ENCODE measurements around the gene JMJD8. TPM values are rescaled to one million over a fixed set of nuclear protein-coding genes. Genes with fewer than 3 reads are reported as not detected.

The JMJD8 gene
- total and polyA plus RNA-seq, 2 experiments from 2014 or later, result 48.5 to 82.5 TPM

DNA sequence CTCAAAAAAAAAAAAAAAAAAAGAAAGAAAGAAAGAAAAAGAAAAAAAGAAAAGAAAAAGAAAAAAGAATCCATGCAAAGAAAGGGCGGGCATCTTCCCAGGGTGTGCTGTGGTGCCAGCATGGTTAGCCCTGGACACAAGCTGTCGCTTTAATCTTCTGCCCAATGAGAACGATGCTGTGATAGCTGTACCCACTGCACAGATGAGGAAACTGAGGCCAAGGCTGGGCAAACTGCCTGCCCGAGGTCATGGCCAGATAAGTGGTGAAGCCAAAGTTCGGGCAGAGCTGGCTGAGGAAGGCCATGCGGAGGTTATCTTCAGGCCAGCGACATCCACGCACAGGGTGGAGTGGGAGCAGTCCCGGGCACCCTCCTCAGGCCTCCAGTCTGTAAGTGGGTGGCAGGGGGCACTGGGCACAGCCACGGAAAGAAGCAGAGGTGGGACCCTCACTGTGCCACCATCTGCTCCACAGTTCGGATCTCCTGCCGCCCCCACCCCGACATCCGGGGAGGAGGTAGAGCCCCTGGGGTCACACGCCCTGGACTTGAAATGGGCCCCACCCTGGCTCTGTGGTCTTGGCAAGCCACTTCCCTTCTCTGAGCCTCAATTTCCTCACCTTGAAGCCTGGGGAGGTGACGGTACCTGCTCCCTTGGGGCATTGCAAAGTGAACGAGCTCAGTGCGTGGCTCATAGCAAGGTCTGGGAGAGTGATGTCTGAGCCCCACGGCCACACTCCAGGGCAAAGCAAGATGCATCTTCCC lies 15.0 kb upstream of the JMJD8 start (continued):
- TF ChIP-seq ZNF331 (CRISPR knock-in tag; IDR thresholded peaks at IDR 0.05; ENCODE audit: low read depth), result no peak
- no peak for TF ChIP-seq ZNF462 (CRISPR knock-in tag; IDR thresholded peaks at IDR 0.05)

DNA sequence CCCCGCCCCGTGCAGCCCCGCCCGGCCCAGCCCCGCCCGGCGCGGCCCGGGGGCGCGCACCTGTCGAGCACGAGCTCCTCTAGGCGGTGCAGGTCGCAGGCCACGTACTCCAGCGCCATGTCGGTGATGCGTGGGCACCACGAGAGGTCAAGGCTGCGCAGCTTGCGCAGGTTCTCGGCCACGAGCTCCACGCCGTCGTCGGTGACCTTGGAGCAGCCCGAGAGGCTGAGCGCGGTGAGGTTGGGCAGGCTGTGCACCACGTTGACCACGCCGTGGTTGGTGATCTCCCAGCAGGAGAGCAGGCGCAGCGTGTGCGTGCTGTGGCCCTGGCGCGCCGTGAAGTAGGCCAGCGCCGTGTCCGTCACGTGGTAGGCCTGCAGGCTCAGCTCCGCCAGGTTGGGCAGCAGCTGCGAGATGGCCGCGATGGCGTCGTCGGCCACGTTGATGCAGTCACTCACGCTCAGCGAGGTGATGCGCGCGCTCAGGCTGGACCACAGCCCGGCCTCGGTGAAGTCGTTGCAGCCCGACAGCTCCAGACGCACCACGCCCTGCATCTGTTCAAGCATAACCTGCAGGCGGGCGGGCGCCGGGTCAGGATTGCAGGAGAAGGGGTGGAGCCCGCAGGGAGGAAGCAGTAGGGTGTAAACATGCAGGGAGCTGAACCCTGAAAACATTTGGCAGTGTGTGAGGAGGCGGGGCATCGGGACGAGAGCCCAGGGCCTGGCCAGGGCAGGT lies 11.4 kb upstream of the JMJD8 start:
- Histone ChIP-seq H3K27me3 (ENCODE audit: insufficient read depth) (peaks cover 86% of the 10 kb centered on the region), H3K4me2 (peak overlapping the region; percentile 84), H3K9me2 (ENCODE audit: insufficient read depth) (no peaks in the 10 kb centered on the region), H3K79me2 (replicated peaks; ENCODE audit: insufficient read depth) (no peaks in the 10 kb centered on the region), H3K4me3 (peak overlapping the region; percentile 68), H3K4me1 (ENCODE audit: insufficient read depth) (no peaks in the 10 kb centered on the region; the same call in 1 of the 2 replicates), H3K27ac (ENCODE audit: low read depth) (no peak overlapping the region), H4K20me1 (replicated peaks; ENCODE audit: insufficient read depth) (no peaks in the 10 kb centered on the region; the same call in 1 of the 2 replicates), H2AFZ (peak overlapping the region; percentile 94), H3F3A (replicated peaks; ENCODE audit: low read depth) (0 out of 2 replicates have a peak, but pooled peaks cover 3% of the 10 kb centered on the region), H3K36me3 (ENCODE audit: insufficient read depth) (no peaks in the 10 kb centered on the region)
- TF ChIP-seq POLR2AphosphoS5 (IDR thresholded peaks at IDR 0.05; ENCODE audit: low read depth) (peak; percentile 78), ZNF114 (CRISPR knock-in tag; IDR thresholded peaks at IDR 0.05) (no peak)
- Mint-ChIP-seq H3K4me1 (peaks cover 3% of the 10 kb centered on the region; the same call in 2 of the 3 replicates), H3K36me3 (ENCODE audit: low read depth) (no peaks in the 10 kb centered on the region), H3K27ac (no peak overlapping the region), H3K27me3 (ENCODE audit: insufficient read depth, low read depth, poor library complexity) (peaks cover 60% of the 10 kb centered on the region), H3K4me3 (peak overlapping the region; percentile 73), H3K9me3 (no peaks in the 10 kb centered on the region; the same call in 1 of the 3 replicates)
- ATAC-seq, result peak; percentile 56
- peak; percentile 77 for DNase-seq (ENCODE audit: low spot score)
